ENCODE data around the gene SOS1.

DNA sequence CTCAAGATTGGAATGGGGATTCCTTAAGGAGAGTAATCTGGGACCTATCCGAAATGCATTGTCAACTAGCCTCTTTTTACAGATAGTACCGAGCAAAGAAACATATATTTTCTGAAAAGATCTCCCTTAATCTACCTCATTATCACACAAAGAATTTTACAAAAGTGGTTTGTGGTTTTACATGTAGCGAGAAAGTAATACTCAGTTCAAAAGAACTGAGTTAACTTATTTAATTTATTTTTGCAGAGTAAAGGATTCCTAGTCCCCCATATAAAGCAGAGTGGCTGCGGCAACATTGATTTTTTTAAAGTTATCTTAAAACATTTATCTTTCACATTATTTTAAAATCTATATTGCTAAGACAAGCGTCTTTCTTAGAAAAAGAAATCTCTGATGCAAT lies 15.9 kb upstream of the SOS1 start:
- no peak for TF ChIP-seq CTCF (IDR thresholded peaks at IDR 0.05; ENCODE audit: low read length)
- no peak for TF ChIP-seq EZH2 (optimal IDR thresholded peaks at IDR 0.05; ENCODE audit: low read depth, low read length)

All from MM.1S (cell line).